SJCRH30 (cell line): ENCODE measurements around the gene CUTC. TPM values are rescaled to one million over a fixed set of nuclear protein-coding genes. Genes with fewer than 3 reads are reported as not detected.

Experiments used
- total RNA-seq: library from RNA; depleted of rRNA; stranded (reverse); fragments of >200 nt; shearing (Covaris generic); gene quantifications from 2 replicates; pipeline ENCODE4 v1.2.3, GENCODE V29; 2014; rRNA removed

CUTC gene
- total RNA-seq, 1 experiment from 2014 or later = 18.3 TPM

Other genes starting within 250 kb of the CUTC start
- not detected in 2 replicates for gene NKX2-3, start 199.3 kb upstream of the CUTC start, total RNA-seq
- gene SLC25A28, start 111.8 kb upstream of the CUTC start, total RNA-seq = 18.0 and 20.6 TPM in 2 replicates
- 17.5 and 19.7 TPM in 2 replicates for gene ENTPD7, start 72.7 kb upstream of the CUTC start, total RNA-seq
- gene COX15, start 107 bp upstream of the CUTC start, total RNA-seq = 46.6 and 49.9 TPM in 2 replicates
- gene ABCC2, start 50.4 kb downstream of the CUTC start, total RNA-seq = 0.08 and 0.24 TPM in 2 replicates